K562 (cell line): ENCODE measurements around the gene EIF4G2. TPM values are rescaled to one million over a fixed set of nuclear protein-coding genes. Genes with fewer than 3 reads are reported as not detected.

Experiments used
- ATAC-seq: fragments of 200-7000 bp; cut with Tn5 transposase; 3 replicates; pipeline ENCODE4 v1.9.1; 2020; ENCODE audit warnings: moderate library complexity
- BruUV-seq: library from RNA; stranded (reverse); fragments of 400-500 nt; replicated peaks from 2 replicates; lab custom pipeline; 2021; lab: Mats Ljungman, UMichigan
- CTCF ChIA-PET: fragments of 300-600 bp; formaldehyde crosslinking; extraction: SDS; loops from one replicate; lab custom pipeline; 2021; ENCODE audit warnings: low intra/inter-chr PET ratio; lab: Yijun Ruan, JAX
- POLR2A ChIA-PET: fragments of 300-600, 350-650 bp; sonication (Branson Sonifier 250); formaldehyde crosslinking; extraction: SDS; loops from one replicate; lab custom pipeline; 2021; ENCODE audit warnings: antibody characterized with exemption, inconsistent platforms; lab: Yijun Ruan, JAX
- DNase-seq, 4 experiments: peaks; one replicate each; pipeline versions ENCODE4 v3.0.0 to v3.0.0-alpha.2; 2011 to 2018; ENCODE audit warnings: low spot score in 3 of 4, mixed read lengths in 3 of 4; ENCODE audit errors: extremely low read depth in 1 of 4
- FAIRE-seq: peaks from 2 replicates; lab custom pipeline; 2011; peaks lifted over from hg19 to GRCh38; lab: Jason Lieb, UNC
- H2AFZ ChIP-seq: 2 replicates; pipeline ENCODE4 v1.6.0; 2011; ENCODE audit warnings: low read depth, low read length, control low read depth, inconsistent platforms
- H3K27ac ChIP-seq: fragments of 200-600 bp; 3 replicates; pipeline ENCODE4 v1.8.0; 2011; ENCODE audit warnings: low read depth, mild to moderate bottlenecking, control low read depth, inconsistent platforms, low read length, moderate library complexity, mixed read lengths; ENCODE audit errors: extremely low read depth
- H3K27me3 ChIP-seq, 2 experiments: fragments of 300-600 bp in 1 of 2; 2 replicates in 1 of 2; 3 replicates in 1 of 2; pipeline versions ENCODE4 v1.6.0 to v1.8.0; 2011; ENCODE audit warnings: inconsistent platforms in 2 of 2, low read length in 2 of 2, mild to moderate bottlenecking in 1 of 2, mixed read lengths in 1 of 2, moderate library complexity in 1 of 2; ENCODE audit not compliant: control insufficient read depth in 2 of 2, insufficient read depth in 2 of 2
- H3K36me3 ChIP-seq: fragments of 300-600 bp; 3 replicates; pipeline ENCODE4 v1.8.0; 2011; ENCODE audit warnings: mild to moderate bottlenecking, low read length, inconsistent platforms; ENCODE audit not compliant: control insufficient read depth, insufficient read depth
- H3K4me1 ChIP-seq, 2 experiments: fragments of 200-600 bp in 1 of 2; replicated peaks in 1 of 2; 2 replicates in 1 of 2; 3 replicates in 1 of 2; pipeline versions ENCODE4 v1.5.1 to v1.8.0; 2011; ENCODE audit warnings: inconsistent platforms in 2 of 2, low read length in 2 of 2, mild to moderate bottlenecking in 1 of 2, mixed read lengths in 1 of 2, moderate library complexity in 1 of 2; ENCODE audit not compliant: control insufficient read depth in 2 of 2, insufficient read depth in 2 of 2
- H3K4me2 ChIP-seq: 2 replicates; pipeline ENCODE4 v1.6.1; 2011; ENCODE audit warnings: low read length, control low read depth, inconsistent platforms, mixed read lengths; ENCODE audit not compliant: insufficient read depth
- H3K4me3 ChIP-seq: fragments of 200-600 bp; sonication (generic), shearing (Covaris generic); 2 replicates; pipeline ENCODE4 v1.5.1; 2016; ENCODE audit warnings: control low read depth, inconsistent platforms
- H3K79me2 ChIP-seq: fragments of 200-600 bp; 3 replicates; pipeline ENCODE4 v1.8.0; 2011; ENCODE audit warnings: low read length, inconsistent platforms; ENCODE audit not compliant: control insufficient read depth, insufficient read depth
- H3K9ac ChIP-seq, 2 experiments: 2 replicates each; pipeline versions ENCODE4 v1.6.0 to v1.6.1; 2011; ENCODE audit warnings: low read depth in 2 of 2, low read length in 2 of 2, control low read depth in 1 of 2, inconsistent platforms in 1 of 2, mild to moderate bottlenecking in 1 of 2, mixed read lengths in 1 of 2; ENCODE audit not compliant: insufficient read depth in 1 of 2
- H3K9me1 ChIP-seq: one replicate; pipeline ENCODE4 v1.6.0; 2011; ENCODE audit warnings: inconsistent platforms, mild to moderate bottlenecking, low read length, moderate library complexity; ENCODE audit not compliant: control insufficient read depth, insufficient read depth
- H3K9me3 ChIP-seq: replicated peaks from 2 replicates; pipeline ENCODE4 v1.5.1; 2011; ENCODE audit warnings: low read depth, low read length, inconsistent platforms; ENCODE audit not compliant: control insufficient read depth, insufficient read depth
- H4K20me1 ChIP-seq: replicated peaks from 2 replicates; pipeline ENCODE4 v1.6.1; 2011; ENCODE audit warnings: low read length, inconsistent platforms, mixed read lengths; ENCODE audit not compliant: control insufficient read depth, insufficient read depth
- FOS ChIP-seq: IDR thresholded peaks from 3 replicates; pipeline ENCODE4 v1.6.1; 2011; ENCODE audit not compliant: insufficient read length; ENCODE audit errors: extremely low read depth
- MYBL2 ChIP-seq, 2 experiments: fragments of 450-650 bp in 1 of 2; sonication (generic) in 1 of 2; formaldehyde crosslinking in 1 of 2; IDR thresholded peaks; 2 replicates each; pipeline versions ENCODE4 v1.6.1 to v1.8.1; 2017 to 2022; ENCODE audit warnings: borderline replicate concordance in 1 of 2, inconsistent platforms in 1 of 2, low read depth in 1 of 2, mild to moderate bottlenecking in 1 of 2, missing genetic modification reagents in 1 of 2, moderate library complexity in 1 of 2
- SMARCE1 ChIP-seq: fragments of 450-650 bp; IDR thresholded peaks from 2 replicates; pipeline ENCODE4 v1.7.1; 2016; ENCODE audit warnings: mild to moderate bottlenecking
- SPI1 ChIP-seq: IDR thresholded peaks from 2 replicates; pipeline ENCODE4 v1.6.1; 2011; ENCODE audit warnings: low read depth, low read length, control low read depth, borderline replicate concordance
- SREBF2 ChIP-seq: sonication (generic); formaldehyde crosslinking; IDR thresholded peaks from 2 replicates; pipeline ENCODE4 v1.4.0; 2020; ENCODE audit warnings: mild to moderate bottlenecking, missing genetic modification reagents
- ZBTB17 ChIP-seq: fragments of 450-650 bp; formaldehyde crosslinking; IDR thresholded peaks from 2 replicates; pipeline ENCODE4 v1.4.0; 2020; ENCODE audit warnings: mild to moderate bottlenecking
- ZNF445 ChIP-seq: fragments of 250-450 bp; sonication (Bioruptor Pico); IDR thresholded peaks from 2 replicates; pipeline ENCODE4 v1.4.0; 2020; ENCODE audit warnings: low read depth, mild to moderate bottlenecking, moderate library complexity
- ZNF707 ChIP-seq: fragments of 250-450 bp; sonication (Bioruptor Pico); conservative IDR thresholded peaks from 2 replicates; pipeline ENCODE4 v1.8.0; 2022; ENCODE audit warnings: inconsistent platforms, mild to moderate bottlenecking, moderate library complexity
- WGBS: fragments of 100-300 bp; shearing (Covaris generic); methylation state at CpG from one replicate; pipeline ENCODE4 v1.1.6; 2016; ENCODE audit warnings: low coverage, mixed read lengths; ENCODE audit not compliant: insufficient coverage; ENCODE audit errors: missing lambda C conversion rate; 5-methylcytosine and 5-hydroxymethylcytosine counted together
- in situ Hi-C: fragments of 300-500 bp; cut with MboI; formaldehyde crosslinking; loops from 4 replicates; pipeline ENCODE4 v1.15.0; 2018; ENCODE audit warnings: inconsistent platforms, mixed read lengths
- intact Hi-C: fragments of 100-400 bp; cut with micrococcal nuclease; formaldehyde crosslinking; loops from 2 replicates; pipeline ENCODE4 v1.14.2; 2022
- polyA plus RNA-seq, 8 experiments: library from polyadenylated mRNA; depleted of rRNA in 4 of 8; stranded (reverse) in 5 of 8; unstranded in 3 of 8; fragments of >200 nt; fragmentation: Nextera tagmentation in 2 of 8; fragmentation: Illumina TruSeq in 1 of 8; extraction: Ambion mirVana in 2 of 8; extraction: Trizol in 1 of 8; gene quantifications; 2 replicates each; pipeline versions ENCODE4 v1.2.1 to v1.2.3, GENCODE V29; 2011 to 2014; ENCODE audit warnings: inconsistent platforms in 1 of 8, missing spikeins in 1 of 8
- total RNA-seq, 7 experiments: library from RNA; depleted of rRNA in 6 of 7; stranded (reverse); fragments of >200 nt in 6 of 7; fragmentation: Illumina TruSeq in 2 of 7; extraction: Trizol in 2 of 7; gene quantifications; 2 replicates each; pipeline versions ENCODE4 v1.2.1 to v1.2.3, GENCODE V29; 2011 to 2021; ENCODE audit warnings: low replicate concordance in 1 of 7
- TF ChIP-seq, protein P1 (sequence below): fragments of 450-650 bp; formaldehyde crosslinking; IDR thresholded peaks from 2 replicates; pipeline ENCODE4 v1.4.0; 2022; ENCODE audit warnings: missing genetic modification characterization
- TF ChIP-seq, protein P2 (sequence below): fragments of 450-650 bp; formaldehyde crosslinking; IDR thresholded peaks from 2 replicates; pipeline ENCODE4 v1.4.0; 2020; ENCODE audit warnings: mild to moderate bottlenecking, moderate library complexity
- TF ChIP-seq, protein P3 (sequence below): fragments of 450-650 bp; formaldehyde crosslinking; conservative IDR thresholded peaks from 2 replicates; pipeline ENCODE4 v1.4.0; 2022; ENCODE audit warnings: mild to moderate bottlenecking, missing genetic modification characterization

The EIF4G2 gene
- total and polyA plus RNA-seq, 9 of the 15 experiments (the other 6 are each of a cell fraction or from before 2014, with no cell fraction given) = 206 to 790 (median 646) TPM

DNA sequence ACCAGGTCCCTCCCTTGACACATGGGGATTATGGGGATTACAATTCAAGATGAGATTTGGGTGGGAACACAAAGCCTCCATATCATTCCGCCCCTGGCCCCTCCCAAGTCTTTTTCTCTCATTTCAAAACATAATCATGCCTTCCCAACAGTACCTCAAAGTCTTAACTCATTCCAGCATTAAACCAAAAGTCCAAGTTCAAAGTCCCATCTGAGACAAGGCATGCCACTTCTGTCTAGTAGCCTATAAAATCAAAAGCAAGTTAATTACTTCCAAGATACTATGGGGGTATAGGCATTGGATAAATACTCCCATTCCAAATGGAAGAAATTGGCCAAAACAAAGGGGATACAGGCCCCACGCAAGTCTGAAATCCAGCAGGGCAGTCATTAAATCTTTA is 19.7 kb upstream of the EIF4G2 start (continued):
- no peak for TF ChIP-seq MYBL2 (IDR thresholded peaks at IDR 0.05; ENCODE audit: low read depth)
- TF ChIP-seq MYBL2 (CRISPR knock-in tag; IDR thresholded peaks at IDR 0.05; ENCODE audit: borderline replicate concordance) = no peak
- TF ChIP-seq ZNF707 (CRISPR knock-in tag) = no peak
- TF ChIP-seq SREBF2 (CRISPR knock-in tag) = no peak
- no peak for TF ChIP-seq ZBTB17 (CRISPR knock-in tag)

DNA sequence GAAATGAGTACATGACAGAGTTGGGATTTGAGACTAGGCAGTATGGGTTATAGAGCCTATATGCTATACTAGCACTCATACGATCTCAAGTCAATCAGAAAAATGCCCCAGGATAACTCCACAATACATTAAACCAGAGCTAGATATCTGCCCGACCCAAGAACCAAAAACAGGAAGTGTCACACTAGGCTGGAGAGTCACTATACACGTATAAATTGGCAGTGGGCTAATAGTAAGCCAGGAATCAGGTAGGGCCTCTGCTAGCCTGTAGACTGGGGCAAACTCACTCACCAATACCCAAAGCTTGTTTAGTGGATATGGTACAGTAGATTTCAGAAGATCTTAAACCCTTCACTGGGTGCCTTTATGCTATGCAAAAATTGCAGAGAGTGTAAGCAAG is 16.2 kb upstream of the EIF4G2 start:
- Histone ChIP-seq H3K36me3 (no peaks in the 10 kb centered on the region), H2AFZ (peak overlapping the region; percentile 95), H3K4me1 (peaks cover 0 to 26% of the 10 kb centered on the region in 2 experiments; a peak in 4 of 5 replicates), H3K79me2 (no peaks in the 10 kb centered on the region), H3K27me3 (no peaks in the 10 kb centered on the region), H3K4me2 (peak overlapping the region; percentile 5; the same call in 1 of the 2 replicates), H3K27ac (peak overlapping the region; percentile 3; the same call in 1 of the 3 replicates), H3K9me1 (no peaks in the 10 kb centered on the region), H4K20me1 (no peaks in the 10 kb centered on the region), H3K9ac (0 out of 4 replicates have a peak overlapping the region, but pooled peaks of 1 of the 2 experiments have one; percentile 20), H3K4me3 (no peak overlapping the region), H3K9me3 (no peaks in the 10 kb centered on the region)
- CTCF ChIA-PET = no interaction called here
- DNase-seq (peak in 1 of 4 experiments; percentile 30), ATAC-seq (peak; percentile 72), FAIRE-seq (no peak)
- in situ Hi-C loops = no loop called here
- TF ChIP-seq SMARCE1 (peak; percentile 17; the same call in 1 of the 2 replicates), FOS (no peak), ZNF445 (CRISPR knock-in tag) (0 out of 2 replicates have a peak, but pooled peaks have one; percentile 33), SPI1 (peak; percentile 99)
- TF ChIP-seq, protein P1, sequence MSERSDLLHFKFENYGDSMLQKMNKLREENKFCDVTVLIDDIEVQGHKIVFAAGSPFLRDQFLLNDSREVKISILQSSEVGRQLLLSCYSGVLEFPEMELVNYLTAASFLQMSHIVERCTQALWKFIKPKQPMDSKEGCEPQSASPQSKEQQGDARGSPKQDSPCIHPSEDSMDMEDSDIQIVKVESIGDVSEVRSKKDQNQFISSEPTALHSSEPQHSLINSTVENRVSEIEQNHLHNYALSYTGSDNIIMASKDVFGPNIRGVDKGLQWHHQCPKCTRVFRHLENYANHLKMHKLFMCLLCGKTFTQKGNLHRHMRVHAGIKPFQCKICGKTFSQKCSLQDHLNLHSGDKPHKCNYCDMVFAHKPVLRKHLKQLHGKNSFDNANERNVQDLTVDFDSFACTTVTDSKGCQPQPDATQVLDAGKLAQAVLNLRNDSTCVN (CRISPR knock-in tag) = peak; percentile 12; the same call in 1 of the 2 replicates
- TF ChIP-seq, protein P2, sequence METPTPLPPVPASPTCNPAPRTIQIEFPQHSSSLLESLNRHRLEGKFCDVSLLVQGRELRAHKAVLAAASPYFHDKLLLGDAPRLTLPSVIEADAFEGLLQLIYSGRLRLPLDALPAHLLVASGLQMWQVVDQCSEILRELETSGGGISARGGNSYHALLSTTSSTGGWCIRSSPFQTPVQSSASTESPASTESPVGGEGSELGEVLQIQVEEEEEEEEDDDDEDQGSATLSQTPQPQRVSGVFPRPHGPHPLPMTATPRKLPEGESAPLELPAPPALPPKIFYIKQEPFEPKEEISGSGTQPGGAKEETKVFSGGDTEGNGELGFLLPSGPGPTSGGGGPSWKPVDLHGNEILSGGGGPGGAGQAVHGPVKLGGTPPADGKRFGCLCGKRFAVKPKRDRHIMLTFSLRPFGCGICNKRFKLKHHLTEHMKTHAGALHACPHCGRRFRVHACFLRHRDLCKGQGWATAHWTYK (CRISPR knock-in tag) = no peak
- TF ChIP-seq, protein P3, sequence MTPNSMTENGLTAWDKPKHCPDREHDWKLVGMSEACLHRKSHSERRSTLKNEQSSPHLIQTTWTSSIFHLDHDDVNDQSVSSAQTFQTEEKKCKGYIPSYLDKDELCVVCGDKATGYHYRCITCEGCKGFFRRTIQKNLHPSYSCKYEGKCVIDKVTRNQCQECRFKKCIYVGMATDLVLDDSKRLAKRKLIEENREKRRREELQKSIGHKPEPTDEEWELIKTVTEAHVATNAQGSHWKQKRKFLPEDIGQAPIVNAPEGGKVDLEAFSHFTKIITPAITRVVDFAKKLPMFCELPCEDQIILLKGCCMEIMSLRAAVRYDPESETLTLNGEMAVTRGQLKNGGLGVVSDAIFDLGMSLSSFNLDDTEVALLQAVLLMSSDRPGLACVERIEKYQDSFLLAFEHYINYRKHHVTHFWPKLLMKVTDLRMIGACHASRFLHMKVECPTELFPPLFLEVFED = 0 out of 2 replicates have a peak, but pooled peaks have one; percentile 16
- POLR2A ChIA-PET = interaction anchor here (2.2 kb wide), 1 partner anchor 16 kb away, joined by 15 read pairs; the partner anchor contains the start of gene EIF4G2
- intact Hi-C loops = no loop called here
- BruUV-seq = no TSS peak
- 16% methylated on average over 3 of the region's 3 CpGs for WGBS
